ENCODE results near the gene CYP2R1. TPM values are rescaled to one million over a fixed set of nuclear protein-coding genes. Genes with fewer than 3 reads are reported as not detected.

CYP2R1 gene
- total and polyA plus RNA-seq, 2 of the 13 experiments (the other 11 are each of a cell fraction or from before 2014, with no cell fraction given), result 0.59 to 0.60 TPM

DNA sequence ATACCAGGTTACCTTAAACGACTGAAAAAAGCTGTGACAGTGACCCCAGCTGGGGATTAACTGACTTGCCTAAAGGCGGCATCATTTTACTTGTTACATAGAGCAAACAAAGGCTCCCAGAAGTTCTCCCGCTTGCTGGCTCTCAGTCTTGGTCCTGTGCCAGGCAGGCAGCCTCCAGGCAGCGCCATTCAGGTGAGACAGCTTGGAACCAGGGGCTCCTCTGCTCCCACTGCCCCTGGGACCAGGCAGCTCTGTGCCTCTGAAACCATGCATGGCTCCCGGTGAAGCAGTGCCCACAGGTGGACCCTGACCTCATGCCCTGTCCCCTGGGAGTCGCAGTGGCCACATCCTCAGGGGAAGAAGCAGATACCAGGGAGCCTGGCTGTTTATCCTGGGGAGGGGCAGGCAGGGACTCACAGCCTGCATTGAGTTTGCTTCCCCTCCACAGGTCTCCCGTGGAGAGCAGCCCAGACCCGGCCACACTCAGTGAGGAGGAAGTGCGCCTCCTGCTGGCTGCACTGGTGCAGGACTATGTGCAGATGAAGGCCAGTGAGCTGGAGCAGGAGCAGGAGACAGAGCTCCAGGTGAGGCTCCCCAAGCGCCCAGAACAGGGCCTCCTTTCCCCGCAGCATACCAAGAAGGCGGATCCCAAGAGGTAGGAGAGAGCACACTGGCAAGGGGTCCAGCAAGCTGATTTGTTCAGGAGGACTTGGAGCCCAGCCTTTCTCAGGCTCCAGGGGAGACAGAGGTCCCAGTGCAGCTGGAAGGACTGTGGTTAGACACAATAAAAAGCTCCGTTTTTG, 15.6 kb upstream of the CYP2R1 start:
- Histone ChIP-seq H3K9me3 (ENCODE audit: low read length) (no peaks in the 10 kb centered on the region), H3K4me1 (ENCODE audit: insufficient read depth, low read length) (peaks cover 23% of the 10 kb centered on the region), H3K27ac (ENCODE audit: extremely low read length, insufficient read depth, low read length) (no peak overlapping the region), H3K27me3 (ENCODE audit: control insufficient read depth in 1 of 2, insufficient read depth in 2 of 2, low read length in 2 of 2) (no peaks in the 10 kb centered on the region), H3K9ac (ENCODE audit: insufficient read depth, low read depth, low read length) (peak overlapping the region; percentile 11; the same call in 1 of the 2 replicates), H3K4me3 (replicated peaks in 1 of 3; ENCODE audit: insufficient read depth in 1 of 3, low read depth in 2 of 3, low read length in 3 of 3) (peak overlapping the region; percentile 39 to 71 (median 54)), H3K4me2 (ENCODE audit: low read depth, low read length) (peak overlapping the region; percentile 90), H3K79me2 (ENCODE audit: insufficient read depth, low read length) (no peaks in the 10 kb centered on the region), H3K36me3 (replicated peaks in 1 of 2; ENCODE audit: control insufficient read depth in 1 of 2, insufficient read depth in 2 of 2, low read length in 2 of 2) (no peaks in the 10 kb centered on the region), H4K20me1 (ENCODE audit: insufficient read depth, low read length) (no peaks in the 10 kb centered on the region), H2AFZ (ENCODE audit: low read length) (peak overlapping the region; percentile 60)
- FAIRE-seq, result no peak
- peak; percentile 96 for ATAC-seq
- in situ Hi-C loops (cut with HindIII; ENCODE audit: extremely low pct_ligation_motif_present, low pct_unique_long_range_greater_than_20kb), result loop anchor here (5.0 kb wide), 2 partner anchors 120 to 370 kb away; no protein-coding TSS in a partner anchor
- CTCF ChIA-PET (ENCODE audit: low intra/inter-chr PET ratio, low total read pairs), result interaction anchor here (1.2 to 2.9 kb wide), 4 partner anchors 98 to 371 kb away, joined by 3 to 22 read pairs (median 8); no protein-coding TSS in a partner anchor
- BruUV-seq (replicated peaks), result no TSS peak
- peak; percentile 71 for DNase-seq (ENCODE audit: low spot score)
- intact Hi-C loops (cut with micrococcal nuclease; ENCODE audit: unreplicated experiment), result loop anchor here (1.0 to 2.0 kb wide), 7 partner anchors 99 to 370 kb away; no protein-coding TSS in a partner anchor
- WGBS (ENCODE audit: low lambda C conversion rate), result 0% methylated on average over 5 of the region's 13 CpGs
- POLR2A ChIA-PET, result interaction anchor here (0.9 to 2.7 kb wide), 5 partner anchors 13 to 407 kb away, joined by 3 to 9 read pairs (median 5); partner anchors contain the start of genes CYP2R1 and PDE3B
- TF ChIP-seq MYC (CRISPR knock-in tag; IDR thresholded peaks at IDR 0.05; ENCODE audit: borderline replicate concordance), result peak; percentile 42; the same call in 1 of the 2 replicates
- TF ChIP-seq TAF15 (IDR thresholded peaks at IDR 0.05; ENCODE audit: low read depth, low read length, poor library complexity, severe bottlenecking), result no peak
- 0 out of 2 replicates have a peak, but pooled peaks have one; percentile 39 for TF ChIP-seq ZNF780A (CRISPR knock-in tag; IDR thresholded peaks at IDR 0.05)
- no peak for TF ChIP-seq ZSCAN12 (CRISPR knock-in tag; IDR thresholded peaks at IDR 0.05)
- TF ChIP-seq, protein P1, sequence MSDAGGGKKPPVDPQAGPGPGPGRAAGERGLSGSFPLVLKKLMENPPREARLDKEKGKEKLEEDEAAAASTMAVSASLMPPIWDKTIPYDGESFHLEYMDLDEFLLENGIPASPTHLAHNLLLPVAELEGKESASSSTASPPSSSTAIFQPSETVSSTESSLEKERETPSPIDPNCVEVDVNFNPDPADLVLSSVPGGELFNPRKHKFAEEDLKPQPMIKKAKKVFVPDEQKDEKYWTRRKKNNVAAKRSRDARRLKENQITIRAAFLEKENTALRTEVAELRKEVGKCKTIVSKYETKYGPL (CRISPR knock-in tag; IDR thresholded peaks at IDR 0.05), result no peak
- TF ChIP-seq ISX (CRISPR knock-in tag; conservative IDR thresholded peaks at IDR 0.05), result no peak
- 0 out of 2 replicates have a peak, but pooled peaks have one; percentile 37 for TF ChIP-seq GABPB1 (CRISPR knock-in tag; IDR thresholded peaks at IDR 0.05)
- TF ChIP-seq ZSCAN25 (CRISPR knock-in tag; IDR thresholded peaks at IDR 0.05), result no peak
- no peak for TF ChIP-seq KLF9 (CRISPR knock-in tag; IDR thresholded peaks at IDR 0.05; ENCODE audit: low read depth)
- no peak for TF ChIP-seq SMARCE1 (IDR thresholded peaks at IDR 0.05; ENCODE audit: borderline replicate concordance)
- no peak for TF ChIP-seq BCL6 (CRISPR knock-in tag; IDR thresholded peaks at IDR 0.05)
- TF ChIP-seq ZBTB21 (CRISPR knock-in tag; IDR thresholded peaks at IDR 0.05), result no peak
- no peak for TF ChIP-seq MED8 (CRISPR knock-in tag; IDR thresholded peaks at IDR 0.05; ENCODE audit: insufficient replicate concordance)
- TF ChIP-seq, protein P2, sequence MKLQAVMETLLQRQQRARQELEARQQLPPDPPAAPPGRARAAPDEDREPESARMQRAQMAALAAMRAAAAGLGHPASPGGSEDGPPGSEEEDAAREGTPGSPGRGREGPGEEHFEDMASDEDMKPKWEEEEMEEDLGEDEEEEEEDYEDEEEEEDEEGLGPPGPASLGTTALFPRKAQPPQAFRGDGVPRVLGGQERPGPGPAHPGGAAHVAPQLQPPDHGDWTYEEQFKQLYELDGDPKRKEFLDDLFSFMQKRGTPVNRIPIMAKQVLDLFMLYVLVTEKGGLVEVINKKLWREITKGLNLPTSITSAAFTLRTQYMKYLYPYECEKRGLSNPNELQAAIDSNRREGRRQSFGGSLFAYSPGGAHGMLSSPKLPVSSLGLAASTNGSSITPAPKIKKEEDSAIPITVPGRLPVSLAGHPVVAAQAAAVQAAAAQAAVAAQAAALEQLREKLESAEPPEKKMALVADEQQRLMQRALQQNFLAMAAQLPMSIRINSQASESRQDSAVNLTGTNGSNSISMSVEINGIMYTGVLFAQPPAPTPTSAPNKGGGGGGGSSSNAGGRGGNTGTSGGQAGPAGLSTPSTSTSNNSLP (IDR thresholded peaks at IDR 0.05; ENCODE audit: low read depth, low read length), result no peak
- no peak for TF ChIP-seq ZNF136 (CRISPR knock-in tag; IDR thresholded peaks at IDR 0.05; ENCODE audit: low read depth)
- peak; percentile 38; the same call in 1 of the 2 replicates for TF ChIP-seq HOXA3 (CRISPR knock-in tag; IDR thresholded peaks at IDR 0.05)
- TF ChIP-seq, protein P3, sequence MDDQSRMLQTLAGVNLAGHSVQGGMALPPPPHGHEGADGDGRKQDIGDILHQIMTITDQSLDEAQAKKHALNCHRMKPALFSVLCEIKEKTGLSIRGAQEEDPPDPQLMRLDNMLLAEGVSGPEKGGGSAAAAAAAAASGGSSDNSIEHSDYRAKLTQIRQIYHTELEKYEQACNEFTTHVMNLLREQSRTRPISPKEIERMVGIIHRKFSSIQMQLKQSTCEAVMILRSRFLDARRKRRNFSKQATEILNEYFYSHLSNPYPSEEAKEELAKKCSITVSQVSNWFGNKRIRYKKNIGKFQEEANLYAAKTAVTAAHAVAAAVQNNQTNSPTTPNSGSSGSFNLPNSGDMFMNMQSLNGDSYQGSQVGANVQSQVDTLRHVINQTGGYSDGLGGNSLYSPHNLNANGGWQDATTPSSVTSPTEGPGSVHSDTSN (CRISPR knock-in tag; IDR thresholded peaks at IDR 0.05; ENCODE audit: borderline replicate concordance), result no peak
- no peak for TF ChIP-seq ZNF264 (CRISPR knock-in tag; IDR thresholded peaks at IDR 0.05)
- TF ChIP-seq MTA1 (CRISPR knock-in tag; IDR thresholded peaks at IDR 0.05; ENCODE audit: borderline replicate concordance), result 0 out of 2 replicates have a peak, but pooled peaks have one; percentile 54
- TF ChIP-seq, protein P4, sequence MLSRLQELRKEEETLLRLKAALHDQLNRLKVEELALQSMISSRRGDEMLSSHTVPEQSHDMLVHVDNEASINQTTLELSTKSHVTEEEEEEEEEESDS (CRISPR knock-in tag; IDR thresholded peaks at IDR 0.05; ENCODE audit: borderline replicate concordance), result peak; percentile 77; the same call in 1 of the 2 replicates
- TF ChIP-seq SIN3A (IDR thresholded peaks at IDR 0.05; ENCODE audit: borderline replicate concordance, low read depth, low read length), result no peak

Measured in HepG2 (cell line).